Non-pigmented ciliary epithelial cell (primary cell): ENCODE data around the gene KPTN.
A peak's percentile ranks its signal among the peaks of the same experiment; 100 is the strongest.
"Not testable (repeated sequence)": the region's sequence is repeated elsewhere in the genome, so short reads cannot be mapped to it uniquely, and the experiment has no call there.

Experiments
- DNase-seq: peaks from one replicate; pipeline ENCODE4 v3.0.0-alpha.2; 2010; ENCODE audit warnings: low read depth

Gene KPTN

DNA sequence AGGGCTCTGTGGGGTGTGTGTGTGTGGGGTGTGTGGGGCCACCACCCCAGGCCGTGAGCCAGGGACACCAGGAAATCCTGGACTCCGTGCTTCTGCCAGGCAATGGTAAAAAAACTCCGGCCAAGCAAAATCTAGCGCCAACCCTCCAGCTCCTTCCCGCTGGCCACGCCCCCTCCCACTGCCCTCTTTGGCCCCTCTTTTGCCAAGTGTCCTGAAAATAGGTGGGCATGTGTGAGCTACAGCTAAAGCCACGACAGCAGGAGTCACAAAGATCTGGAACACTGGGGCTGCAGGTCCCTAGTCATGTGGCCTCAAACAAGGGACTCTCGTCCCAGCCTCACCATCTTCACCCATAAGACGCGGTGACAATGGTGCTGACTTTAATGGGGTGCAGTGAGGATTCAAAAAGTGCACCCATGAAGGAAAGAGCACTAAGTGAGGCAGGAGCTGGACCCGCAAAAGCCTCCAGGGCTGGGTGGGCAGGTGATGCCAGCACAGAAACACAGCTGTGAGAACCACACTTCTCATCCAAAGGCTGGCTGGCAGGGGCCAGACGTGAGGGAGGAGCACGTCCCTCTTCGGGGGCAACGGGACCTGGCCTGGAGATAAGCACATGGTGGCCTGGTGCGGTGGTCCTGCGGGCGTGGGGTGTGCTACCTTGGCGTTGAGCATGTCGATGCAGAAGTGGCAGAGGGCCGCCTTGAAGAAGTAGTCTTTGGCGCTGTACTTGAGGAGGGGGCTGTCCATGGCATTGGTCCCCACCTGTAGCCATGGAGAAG, 7.5 kb upstream of the KPTN start:
- DNase-seq: no peak

DNA sequence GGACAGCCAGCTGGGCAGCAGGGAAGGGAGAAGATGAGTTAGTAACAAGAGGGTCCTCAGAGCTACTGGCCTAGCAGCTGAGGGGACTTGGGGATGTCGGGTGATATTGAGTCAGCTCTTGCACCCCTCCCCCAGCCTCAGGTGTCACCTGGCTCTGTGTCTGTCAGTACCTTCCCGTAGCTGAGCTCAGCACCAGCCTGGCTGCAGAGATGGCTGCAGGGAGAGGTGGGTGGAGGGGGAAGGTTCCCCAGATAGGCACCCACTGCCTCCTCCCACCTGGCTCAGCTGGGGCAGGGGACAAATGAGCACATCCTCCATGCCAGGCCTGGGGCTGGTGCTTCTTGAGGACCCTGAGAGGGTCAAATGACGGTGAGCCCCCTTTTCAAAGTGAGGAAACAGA, 6.8 kb upstream of the KPTN start:
- no peak for DNase-seq

- no peak for DNase-seq
Measured at GRCh38 chr19:47490031-47490430, 6.0 kb upstream of the KPTN start.

- no peak for DNase-seq
Measured at GRCh38 chr19:47489072-47489914, 5.3 kb upstream of the KPTN start.

- DNase-seq: no peak
Measured at GRCh38 chr19:47487551-47488515, 3.8 kb upstream of the KPTN start.

DNA sequence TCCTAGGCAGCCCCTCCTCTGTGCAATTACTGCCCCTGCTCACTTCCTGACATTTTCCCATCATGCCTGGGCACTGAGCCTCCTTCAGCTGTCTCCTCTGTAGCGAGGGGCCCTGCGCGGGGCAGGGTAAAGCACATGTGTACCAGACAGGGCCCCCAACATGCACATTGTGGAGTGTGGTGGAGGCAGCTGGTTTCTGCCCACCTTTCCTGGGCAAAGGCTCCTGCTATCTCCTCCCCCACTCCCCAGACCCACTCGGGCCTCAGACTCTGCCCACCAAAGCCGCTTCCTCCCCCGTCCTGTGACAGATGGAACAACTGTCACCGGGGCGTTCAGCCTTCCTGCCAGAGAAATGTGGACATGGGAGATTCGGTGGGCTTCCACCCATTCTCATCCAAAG, 2.9 kb upstream of the KPTN start:
- DNase-seq: no peak

GRCh38 chr19:47486220-47486619, 2.2 kb upstream of the KPTN start:
- DNase-seq: not testable (repeated sequence)

DNA sequence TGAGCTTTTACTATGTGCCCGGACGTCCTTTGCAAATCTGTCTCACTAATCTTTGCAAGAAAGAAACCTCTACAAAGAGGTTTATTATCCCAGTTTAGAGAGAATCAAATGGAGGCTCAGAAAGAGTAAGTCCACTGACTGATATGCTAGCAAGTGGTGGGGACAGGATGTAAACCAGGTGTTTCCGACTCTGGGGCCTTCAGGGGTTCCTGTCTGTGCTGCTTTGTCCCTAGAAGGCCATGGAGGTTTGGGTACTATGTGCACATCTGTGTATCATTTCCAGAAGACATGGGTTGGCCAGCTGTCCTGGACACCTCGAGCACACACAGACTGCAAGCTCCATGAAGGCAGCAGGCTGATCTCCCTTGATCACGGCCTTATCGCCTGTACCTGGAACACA, 1.2 kb upstream of the KPTN start:
- DNase-seq: no peak

DNA sequence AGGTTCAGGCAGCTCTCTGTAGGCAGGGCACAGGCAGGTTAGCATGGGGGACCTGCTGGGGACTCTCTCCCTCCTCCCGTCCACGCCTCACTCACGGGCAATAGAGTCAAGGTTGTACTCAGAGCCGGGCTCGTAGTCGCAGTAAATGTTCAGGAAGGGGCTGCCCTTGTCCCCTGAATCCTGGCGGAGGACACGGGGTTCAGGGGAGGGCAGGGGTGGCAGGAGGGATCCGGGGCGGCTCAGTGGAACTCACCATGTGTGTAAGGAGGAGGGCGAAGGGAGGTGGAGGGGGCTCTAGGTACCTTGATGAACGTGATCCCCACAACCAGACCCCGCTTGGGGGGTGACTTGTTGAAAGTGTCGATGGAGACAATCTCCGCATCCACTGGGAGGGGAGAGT, 819 bp downstream of the KPTN start:
- no peak for DNase-seq

- no peak for DNase-seq
Measured at GRCh38 chr19:47481460-47482052, 2.5 kb downstream of the KPTN start.

DNA sequence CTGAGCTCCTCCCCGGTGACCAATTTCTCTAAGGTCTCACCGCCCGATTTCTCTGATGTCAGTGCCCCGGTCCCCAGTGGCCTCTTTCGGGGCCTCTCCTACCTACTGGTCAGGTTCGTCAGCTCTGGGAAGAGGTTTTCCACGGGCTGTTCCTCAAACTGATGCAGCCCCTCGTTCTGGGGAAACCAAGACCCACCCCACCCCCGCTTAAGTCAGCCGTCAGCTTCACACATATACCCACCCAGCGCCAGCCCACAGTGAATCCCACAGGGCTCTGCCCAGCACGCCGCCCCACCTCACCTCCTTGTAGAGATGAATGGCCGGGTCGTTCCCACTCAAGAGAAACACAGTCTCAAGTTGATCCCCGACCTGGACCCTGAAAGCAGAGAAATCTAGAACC, 3.4 kb downstream of the KPTN start:
- DNase-seq: no peak

DNA sequence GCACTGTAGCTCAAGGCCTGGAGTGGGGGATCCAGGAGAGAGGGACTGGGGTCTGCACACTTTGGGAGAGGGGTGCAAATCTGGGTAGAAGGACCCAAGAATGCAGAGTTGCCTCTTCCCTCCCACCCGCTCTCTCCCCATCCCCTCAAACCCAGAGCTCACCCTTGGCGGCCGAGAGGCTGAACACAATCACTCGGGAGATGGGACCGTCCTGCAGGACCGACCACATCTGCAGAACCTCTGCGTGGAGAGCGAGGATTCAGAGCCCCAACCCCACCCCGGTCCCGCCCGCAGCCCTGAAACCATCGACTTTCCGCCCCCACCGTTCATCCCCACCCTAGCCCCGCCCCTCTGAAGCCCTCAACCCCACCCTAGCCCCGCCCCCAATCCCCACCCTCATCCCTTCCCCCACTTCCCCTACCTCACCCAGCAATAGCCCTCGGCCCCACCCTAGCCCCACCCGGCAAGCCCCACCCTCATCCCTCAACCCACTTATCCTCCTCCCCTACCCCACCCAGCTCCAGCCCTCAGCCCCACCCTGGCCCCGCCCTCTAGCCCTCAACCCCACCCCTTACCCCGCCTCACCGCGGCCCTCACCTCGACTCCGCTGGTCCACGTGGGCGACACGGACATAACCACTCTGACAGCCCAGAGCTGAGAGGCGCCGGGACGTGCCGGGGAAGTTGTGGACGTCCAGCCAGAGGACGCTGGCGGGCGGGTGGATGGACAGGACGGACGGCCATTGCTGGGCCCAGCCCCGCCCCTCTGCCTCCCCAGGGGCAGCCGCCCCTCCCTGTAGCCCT, 4.1 kb downstream of the KPTN start:
- no peak for DNase-seq

DNA sequence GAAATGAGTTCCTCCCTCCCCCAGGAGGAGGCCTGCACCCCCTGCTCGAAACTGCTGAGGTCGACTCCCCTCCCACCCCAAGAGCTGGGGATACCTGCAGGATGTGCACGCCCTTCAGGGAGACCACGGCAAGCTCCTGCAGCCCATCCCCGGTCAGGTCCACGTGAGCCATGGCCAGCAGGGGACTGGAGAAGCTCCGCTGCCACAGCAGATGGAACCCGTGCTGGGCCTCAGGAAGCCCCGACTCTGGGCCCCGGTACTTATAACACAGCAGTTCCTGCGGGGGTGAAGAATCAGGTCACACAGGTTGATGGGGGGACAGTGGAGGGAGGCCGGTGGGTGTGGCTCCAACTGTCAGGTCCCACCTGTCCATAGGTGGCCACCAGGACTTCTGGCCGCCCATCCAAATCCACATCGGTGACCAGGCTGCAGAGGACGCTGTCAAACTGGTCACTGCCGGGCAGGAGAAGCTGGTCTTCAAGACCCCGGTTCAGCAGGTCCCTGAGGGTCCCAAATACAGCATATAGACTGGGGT, 7.5 kb downstream of the KPTN start:
- no peak for DNase-seq

- no peak for DNase-seq
Measured at GRCh38 chr19:47475465-47475864, 8.6 kb downstream of the KPTN start.

DNA sequence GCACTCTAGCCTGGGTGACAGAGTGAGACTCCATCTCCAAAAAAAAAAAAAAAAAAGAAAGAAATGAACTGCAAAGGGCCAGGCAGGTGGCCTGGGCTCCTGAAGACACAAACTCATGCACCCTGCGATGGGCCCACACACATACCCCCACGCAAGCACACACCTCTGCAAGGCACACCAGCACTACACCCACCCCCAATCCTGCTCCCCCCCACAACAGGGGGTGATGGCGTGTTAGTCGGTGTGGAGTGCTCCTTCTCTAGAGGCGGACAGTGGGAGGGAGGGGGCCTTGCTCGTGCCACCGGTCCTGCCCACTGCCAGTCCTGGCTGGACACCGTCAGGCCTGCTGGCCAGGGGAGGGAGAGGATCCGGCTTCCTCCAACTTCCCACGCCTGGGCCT, 10.7 kb downstream of the KPTN start:
- DNase-seq: no peak

DNA sequence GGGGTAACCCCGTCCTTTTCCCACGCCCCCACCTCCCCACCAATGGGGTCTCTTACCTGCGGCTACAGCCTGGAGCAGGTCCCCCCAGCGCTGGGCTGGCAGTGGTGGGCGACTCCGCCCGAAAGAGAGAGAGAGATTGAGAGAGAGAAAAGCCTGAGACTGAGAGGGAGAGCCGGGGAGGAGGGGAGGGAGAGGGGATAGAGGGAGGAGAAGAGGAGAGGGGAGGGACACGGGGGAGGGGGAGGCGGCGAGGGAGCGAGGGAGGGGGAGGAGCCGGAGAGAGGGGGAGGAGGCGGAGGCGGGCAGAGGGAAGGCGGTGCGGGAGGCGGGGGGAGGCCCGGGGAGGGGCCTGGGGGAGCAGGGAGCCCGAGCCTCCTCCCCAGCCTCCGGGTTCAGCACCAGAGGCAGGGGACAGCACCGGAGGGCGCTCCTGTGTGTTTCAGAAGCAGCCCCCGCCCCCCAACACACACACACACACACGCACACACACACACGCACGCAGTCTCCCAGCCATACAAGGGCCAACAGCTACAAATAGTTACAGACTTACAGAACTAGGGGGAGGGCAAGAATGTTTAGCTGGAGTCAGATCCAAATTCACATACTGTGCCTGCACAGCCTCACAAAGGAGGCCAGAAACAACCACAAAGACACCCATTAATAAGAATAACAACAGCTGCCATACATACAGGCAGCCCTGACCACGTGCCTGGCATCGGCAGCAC, 12.1 kb downstream of the KPTN start, which contains the start of gene SLC8A2:
SLC8A2 (minus strand) TSS at position 161 of the 725 bp plus-strand sequence. CDS start 5,490 bp downstream, outside the sequence.
- DNase-seq: peak; percentile 26

DNA sequence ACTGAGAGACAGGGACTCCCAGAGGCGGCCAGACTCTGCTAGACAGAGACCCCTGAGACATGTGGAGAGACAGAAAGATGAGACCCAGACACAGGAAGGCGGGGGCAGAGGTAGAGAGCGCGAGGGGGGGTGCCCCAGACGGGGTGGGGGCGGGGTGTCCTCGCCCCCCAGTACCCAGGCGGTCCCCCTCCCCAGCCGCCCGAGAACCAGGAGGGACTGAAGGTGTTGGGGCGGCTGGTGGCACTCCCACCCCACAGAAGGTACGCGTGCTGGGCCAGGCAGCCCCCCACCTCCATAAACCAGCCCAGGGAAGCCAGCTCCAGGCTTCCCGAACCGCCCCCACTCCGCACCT, 12.7 kb downstream of the KPTN start:
- DNase-seq: no peak

- DNase-seq: no peak
Measured at GRCh38 chr19:47470447-47471195, 13.4 kb downstream of the KPTN start.

GRCh38 chr19:47469719-47470118, 14.3 kb downstream of the KPTN start:
- DNase-seq: no peak
